Thoracic aorta (tissue), 2 donors: Measurements from ENCODE around the gene WDR36. TPM values are rescaled to one million over a fixed set of nuclear protein-coding genes. Genes with fewer than 3 reads are reported as not detected.

Experiments
- ATAC-seq: fragments of 150-250 bp; one replicate; pipeline ENCODE4 v1.8.0; 2017; ENCODE audit warnings: low read depth; ENCODE audit not compliant: insufficient number of reproducible peaks, low FRiP score
- DNase-seq: peaks from one replicate; pipeline ENCODE4 v3.0.0-alpha.2; 2020; ENCODE audit warnings: low spot score
- H3K27ac ChIP-seq, 2 donors: fragments of 200-600 bp; sonication (generic); 1 replicate in 1 of 2; 2 replicates in 1 of 2; pipeline ENCODE4 v1.5.1; 2016; ENCODE audit warnings: mild to moderate bottlenecking in 2 of 2, moderate library complexity in 2 of 2
- H3K27me3 ChIP-seq: fragments of 200-600 bp; sonication (generic); replicated peaks from 2 replicates; pipeline ENCODE4 v1.6.0; 2016; ENCODE audit warnings: mild to moderate bottlenecking; ENCODE audit not compliant: insufficient read depth
- H3K36me3 ChIP-seq: fragments of 200-600 bp; sonication (generic); one replicate; pipeline ENCODE4 v1.5.1; 2016
- H3K4me1 ChIP-seq, 2 donors: fragments of 200-600 bp; sonication (generic); 1 replicate in 1 of 2; 2 replicates in 1 of 2; pipeline versions ENCODE4 v1.5.1 to v1.6.0; 2016; ENCODE audit warnings: low read depth in 2 of 2, mild to moderate bottlenecking in 1 of 2; ENCODE audit not compliant: control insufficient read depth in 1 of 2
- H3K4me3 ChIP-seq: fragments of 200-600 bp; sonication (generic); 2 replicates; pipeline ENCODE4 v1.5.1; 2016; ENCODE audit warnings: mild to moderate bottlenecking
- H3K9me3 ChIP-seq: fragments of 200-600 bp; sonication (generic); 2 replicates; pipeline ENCODE4 v1.5.1; 2016
- CTCF ChIP-seq: fragments of 200-600 bp; sonication (generic); IDR thresholded peaks from one replicate; pipeline ENCODE4 v1.5.1; 2019; ENCODE audit warnings: antibody characterized with exemption
- total RNA-seq, 2 donors: library from RNA; depleted of rRNA; stranded (reverse); fragments of >200 nt; gene quantifications; one replicate each; pipeline versions ENCODE4 v1.1.0 to v1.2.3, GENCODE V29; 2016

Gene WDR36
- total RNA-seq, 2 donors from 2014 or later, result 11.0 to 29.4 TPM

- Histone ChIP-seq H3K4me3 (no peak overlapping the region), H3K9me3 (no peaks in the 10 kb centered on the region), H3K4me1 (no peaks in the 10 kb centered on the region), H3K27ac (no peak overlapping the region), H3K27me3 (no peaks in the 10 kb centered on the region), H3K36me3 (peaks cover 45% of the 10 kb centered on the region)
- ATAC-seq (no peak), DNase-seq (no peak)
- no peak for TF ChIP-seq CTCF
Observed at GRCh38 chr5:111106320-111106948, 14.3 kb downstream of the WDR36 start.

GRCh38 chr5:111107371-111107770, 15.2 kb downstream of the WDR36 start:
- no peak for TF ChIP-seq CTCF
- Histone ChIP-seq H3K9me3 (no peaks in the 10 kb centered on the region), H3K4me3 (no peak overlapping the region), H3K27ac (no peak overlapping the region), H3K36me3 (peaks cover 41% of the 10 kb centered on the region), H3K27me3 (no peaks in the 10 kb centered on the region), H3K4me1 (no peaks in the 10 kb centered on the region)
- DNase-seq, result no peak
- ATAC-seq, result no peak

GRCh38 chr5:111111956-111112355, 19.8 kb downstream of the WDR36 start:
- Histone ChIP-seq H3K4me3 (no peak overlapping the region), H3K27me3 (no peaks in the 10 kb centered on the region), H3K27ac (no peak overlapping the region), H3K9me3 (no peaks in the 10 kb centered on the region), H3K36me3 (peaks cover 21% of the 10 kb centered on the region), H3K4me1 (no peaks in the 10 kb centered on the region)
- no peak for TF ChIP-seq CTCF
- ATAC-seq (no peak), DNase-seq (no peak)

GRCh38 chr5:111113678-111114077, 21.5 kb downstream of the WDR36 start:
- Histone ChIP-seq H3K27ac (no peak overlapping the region), H3K36me3 (peaks cover 13% of the 10 kb centered on the region), H3K9me3 (no peaks in the 10 kb centered on the region), H3K27me3 (no peaks in the 10 kb centered on the region), H3K4me3 (no peak overlapping the region), H3K4me1 (no peaks in the 10 kb centered on the region)
- DNase-seq (no peak), ATAC-seq (no peak)
- no peak for TF ChIP-seq CTCF

- Histone ChIP-seq H3K4me3 (no peak overlapping the region), H3K27me3 (no peaks in the 10 kb centered on the region), H3K4me1 (no peaks in the 10 kb centered on the region), H3K27ac (no peak overlapping the region), H3K36me3 (peaks cover 11% of the 10 kb centered on the region), H3K9me3 (no peaks in the 10 kb centered on the region)
- ATAC-seq (no peak), DNase-seq (no peak)
- no peak for TF ChIP-seq CTCF
Observed at GRCh38 chr5:111115229-111115628, 23.1 kb downstream of the WDR36 start.
